KMS-11 (cell line): ENCODE measurements around the gene FZD1.

Experiments
- H2AFZ ChIP-seq: fragments of 200-600 bp; sonication (generic); 2 replicates; pipeline ENCODE4 v1.6.1; 2016; ENCODE audit warnings: antibody characterized with exemption, mixed run types, low read depth
- H3K27ac ChIP-seq: fragments of 200-600 bp; sonication (generic); 2 replicates; pipeline ENCODE4 v1.6.1; 2016; ENCODE audit warnings: mild to moderate bottlenecking, mixed run types
- H3K27me3 ChIP-seq: fragments of 200-600 bp; sonication (generic); 2 replicates; pipeline ENCODE4 v1.6.1; 2017; ENCODE audit warnings: mild to moderate bottlenecking, low read depth, mixed run types, moderate library complexity; ENCODE audit not compliant: insufficient read depth
- H3K36me3 ChIP-seq: fragments of 200-600 bp; sonication (generic); 2 replicates; pipeline ENCODE4 v1.6.1; 2017; ENCODE audit warnings: mild to moderate bottlenecking, mixed run types; ENCODE audit not compliant: insufficient read depth
- H3K4me1 ChIP-seq: fragments of 200-600 bp; sonication (generic); 2 replicates; pipeline ENCODE4 v1.6.1; 2016; ENCODE audit warnings: mild to moderate bottlenecking, low read depth, mixed run types; ENCODE audit not compliant: poor library complexity, severe bottlenecking
- H3K4me2 ChIP-seq: fragments of 200-600 bp; sonication (generic); 2 replicates; pipeline ENCODE4 v1.7.0; 2016; ENCODE audit warnings: mild to moderate bottlenecking, mixed run types
- H3K4me3 ChIP-seq: fragments of 200-600 bp; sonication (generic); IDR thresholded peaks from 2 replicates; pipeline ENCODE4 v1.6.1; 2017; ENCODE audit warnings: low read depth, low read length, mixed read lengths; ENCODE audit not compliant: insufficient read depth
- H3K79me2 ChIP-seq: fragments of 200-600 bp; sonication (generic); 2 replicates; pipeline ENCODE4 v1.6.1; 2016; ENCODE audit warnings: low read depth, mixed run types; ENCODE audit not compliant: insufficient read depth
- H3K9ac ChIP-seq: fragments of 200-600 bp; sonication (generic); 2 replicates; pipeline ENCODE4 v1.6.1; 2016; ENCODE audit warnings: mild to moderate bottlenecking, mixed run types
- H4K20me1 ChIP-seq: fragments of 200-600 bp; sonication (generic); 2 replicates; pipeline ENCODE4 v1.6.1; 2016; ENCODE audit warnings: mild to moderate bottlenecking, mixed run types; ENCODE audit not compliant: insufficient read depth
- CTCF ChIP-seq: fragments of 200-600 bp; sonication (generic); conservative IDR thresholded peaks from 2 replicates; pipeline ENCODE4 v1.6.1; 2017; ENCODE audit warnings: low read depth, mild to moderate bottlenecking, antibody characterized with exemption, low read length, moderate library complexity, mixed read lengths

Gene FZD1

GRCh38 chr7:91293136-91293535 is 28.9 kb downstream of the FZD1 start:
- Histone ChIP-seq H4K20me1 (no peaks in the 10 kb centered on the region), H3K4me3 (no peak overlapping the region), H3K4me2 (no peak overlapping the region), H3K79me2 (no peaks in the 10 kb centered on the region), H2AFZ (no peak overlapping the region), H3K27ac (no peak overlapping the region), H3K9ac (no peak overlapping the region), H3K27me3 (no peaks in the 10 kb centered on the region), H3K36me3 (no peaks in the 10 kb centered on the region), H3K4me1 (no peaks in the 10 kb centered on the region)
- TF ChIP-seq CTCF = no peak

GRCh38 chr7:91293840-91294239 is 29.6 kb downstream of the FZD1 start:
- no peak overlapping the region for H3K27ac ChIP-seq
- no peaks in the 10 kb centered on the region for H3K4me1 ChIP-seq
- H3K9ac ChIP-seq = no peak overlapping the region
- H3K4me2 ChIP-seq = no peak overlapping the region
- no peak for TF ChIP-seq CTCF
- no peaks in the 10 kb centered on the region for H3K27me3 ChIP-seq
- H4K20me1 ChIP-seq = no peaks in the 10 kb centered on the region
- H3K4me3 ChIP-seq = no peak overlapping the region
- no peaks in the 10 kb centered on the region for H3K79me2 ChIP-seq
- H3K36me3 ChIP-seq = no peaks in the 10 kb centered on the region
- no peak overlapping the region for H2AFZ ChIP-seq

- no peaks in the 10 kb centered on the region for H3K36me3 ChIP-seq
- H2AFZ ChIP-seq = no peak overlapping the region
- no peaks in the 10 kb centered on the region for H3K4me1 ChIP-seq
- no peak overlapping the region for H3K27ac ChIP-seq
- H3K9ac ChIP-seq = no peak overlapping the region
- no peak for TF ChIP-seq CTCF
- no peaks in the 10 kb centered on the region for H3K79me2 ChIP-seq
- H3K4me3 ChIP-seq = no peak overlapping the region
- H3K27me3 ChIP-seq = no peaks in the 10 kb centered on the region
- H4K20me1 ChIP-seq = no peaks in the 10 kb centered on the region
- H3K4me2 ChIP-seq = no peak overlapping the region
Observed at GRCh38 chr7:91294639-91295220, 30.5 kb downstream of the FZD1 start.

GRCh38 chr7:91295576-91295975 is 31.3 kb downstream of the FZD1 start:
- no peaks in the 10 kb centered on the region for H4K20me1 ChIP-seq
- no peak overlapping the region for H3K9ac ChIP-seq
- H3K79me2 ChIP-seq = no peaks in the 10 kb centered on the region
- no peaks in the 10 kb centered on the region for H3K36me3 ChIP-seq
- H3K4me2 ChIP-seq = no peak overlapping the region
- no peak overlapping the region for H3K4me3 ChIP-seq
- H3K27ac ChIP-seq = no peak overlapping the region
- H3K4me1 ChIP-seq = no peaks in the 10 kb centered on the region
- H2AFZ ChIP-seq = no peak overlapping the region
- no peaks in the 10 kb centered on the region for H3K27me3 ChIP-seq
- TF ChIP-seq CTCF = no peak
